Stomach smooth muscle (tissue), 2 donors: ENCODE measurements around the gene ACTN4.
"Not testable (repeated sequence)": the region's sequence is repeated elsewhere in the genome, so short reads cannot be mapped to it uniquely, and the experiment has no call there.

ENCODE experiments used
- H3K27ac ChIP-seq: one replicate; pipeline ENCODE4 v1.7.0; 2013; ENCODE audit warnings: mild to moderate bottlenecking, low read length, inconsistent platforms
- H3K27me3 ChIP-seq, 2 donors: one replicate each; pipeline ENCODE4 v1.7.0; 2013; ENCODE audit warnings: low read length in 2 of 2; ENCODE audit not compliant: insufficient read depth in 2 of 2, control insufficient read depth in 1 of 2
- H3K36me3 ChIP-seq, 2 donors: one replicate each; pipeline ENCODE4 v1.7.0; 2013; ENCODE audit warnings: low read length in 2 of 2; ENCODE audit not compliant: control insufficient read depth in 2 of 2, insufficient read depth in 2 of 2
- H3K4me1 ChIP-seq: one replicate; pipeline ENCODE4 v1.7.0; 2013; ENCODE audit warnings: low read length; ENCODE audit not compliant: control insufficient read depth, insufficient read depth
- H3K4me3 ChIP-seq, 2 donors: one replicate each; pipeline ENCODE4 v1.7.0; 2013; ENCODE audit warnings: low read length in 2 of 2
- H3K9ac ChIP-seq, 2 donors: one replicate each; pipeline ENCODE4 v1.7.0; 2013; ENCODE audit warnings: low read length in 2 of 2, mild to moderate bottlenecking in 1 of 2
- H3K9me3 ChIP-seq, 2 donors: one replicate each; pipeline ENCODE4 v1.7.0; 2013; ENCODE audit warnings: low read length in 2 of 2; ENCODE audit not compliant: control insufficient read depth in 2 of 2
- donor health status: healthy.
- donor health status: Pancreatic carcinoma.

The ACTN4 gene

GRCh38 chr19:38619361-38620174, 27.9 kb upstream of the ACTN4 start:
- peaks cover 22 to 32% of the 10 kb centered on the region in 2 donors for H3K36me3 ChIP-seq
- H3K27me3 ChIP-seq: no peaks in the 10 kb centered on the region
- H3K4me3 ChIP-seq: peak overlapping the region; percentile 91 to 100
- peaks cover 24% of the 10 kb centered on the region for H3K4me1 ChIP-seq
- peak overlapping the region; percentile 96 to 99 for H3K9ac ChIP-seq
- no peaks in the 10 kb centered on the region for H3K9me3 ChIP-seq
- H3K27ac ChIP-seq: peak overlapping the region; percentile 86

- no peaks in the 10 kb centered on the region for H3K9me3 ChIP-seq
- H3K4me1 ChIP-seq: peaks cover 6% of the 10 kb centered on the region
- no peak overlapping the region for H3K4me3 ChIP-seq
- no peaks in the 10 kb centered on the region for H3K27me3 ChIP-seq
- H3K9ac ChIP-seq: no peak overlapping the region
- H3K36me3 ChIP-seq: peaks cover 47 to 60% of the 10 kb centered on the region in 2 donors
- H3K27ac ChIP-seq: no peak overlapping the region
Measured at GRCh38 chr19:38624822-38625221, 22.6 kb upstream of the ACTN4 start.

- Histone ChIP-seq H3K9me3 (no peaks in the 10 kb centered on the region), H3K36me3 (peaks cover 44 to 54% of the 10 kb centered on the region in 2 donors), H3K4me3 (no peak overlapping the region), H3K4me1 (no peaks in the 10 kb centered on the region), H3K27me3 (no peaks in the 10 kb centered on the region), H3K9ac (no peak overlapping the region), H3K27ac (no peak overlapping the region)
Measured at GRCh38 chr19:38626401-38626800, 21.0 kb upstream of the ACTN4 start.

- Histone ChIP-seq H3K4me1 (peaks cover under 1% of the 10 kb centered on the region), H3K9me3 (no peaks in the 10 kb centered on the region), H3K9ac (no peak overlapping the region), H3K27me3 (no peaks in the 10 kb centered on the region), H3K4me3 (no peak overlapping the region), H3K36me3 (peaks cover 35 to 41% of the 10 kb centered on the region in 2 donors), H3K27ac (no peak overlapping the region)
Measured at GRCh38 chr19:38629568-38629967, 17.9 kb upstream of the ACTN4 start.

GRCh38 chr19:38631301-38631700, 16.1 kb upstream of the ACTN4 start:
- not testable (repeated sequence) for H3K27ac ChIP-seq, H3K4me3 ChIP-seq, H3K9ac ChIP-seq, H3K27me3 ChIP-seq, H3K9me3 ChIP-seq, H3K4me1 ChIP-seq
- H3K36me3 ChIP-seq: peaks cover 39 to 46% of the 10 kb centered on the region in 2 donors

DNA sequence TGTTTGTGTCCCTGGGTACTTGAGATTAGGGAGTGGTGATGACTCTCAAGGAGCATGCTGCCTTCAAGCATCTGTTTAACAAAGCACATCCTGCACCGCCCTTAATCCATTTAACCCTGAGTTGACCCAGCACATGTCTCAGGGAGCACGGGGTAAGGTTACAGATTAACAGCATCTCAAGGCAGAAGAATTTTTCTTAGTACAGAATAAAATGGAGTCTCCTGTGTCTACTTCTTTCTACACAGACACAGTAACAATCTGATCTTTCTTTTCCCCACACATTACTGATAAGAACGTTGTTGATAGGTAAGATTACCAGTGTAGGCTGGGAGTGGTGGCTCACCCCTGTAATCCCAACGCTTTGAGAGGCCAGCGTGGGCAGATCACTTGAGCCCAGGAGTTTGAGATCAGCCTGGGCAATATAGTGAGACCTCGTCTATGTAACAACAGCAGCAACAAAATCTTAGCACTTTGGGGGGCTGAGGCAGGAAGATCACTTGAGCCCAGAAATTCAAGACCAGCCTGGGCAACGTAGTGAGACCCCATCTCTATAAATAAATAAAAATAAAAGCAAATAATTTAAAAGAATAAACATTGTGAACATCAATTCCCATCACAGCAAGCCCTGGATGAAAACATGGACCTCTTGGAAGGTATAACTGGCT, 15.5 kb upstream of the ACTN4 start:
- H3K36me3 ChIP-seq: peaks cover 38 to 47% of the 10 kb centered on the region in 2 donors
- not testable (repeated sequence) for H3K4me3 ChIP-seq, H3K4me1 ChIP-seq, H3K27ac ChIP-seq, H3K9ac ChIP-seq, H3K9me3 ChIP-seq, H3K27me3 ChIP-seq

GRCh38 chr19:38632476-38633213, 14.8 kb upstream of the ACTN4 start:
- Histone ChIP-seq H3K36me3 (peaks cover 32 to 46% of the 10 kb centered on the region in 2 donors), H3K27ac (no peak overlapping the region), H3K9ac (no peak overlapping the region), H3K9me3 (no peaks in the 10 kb centered on the region), H3K4me3 (no peak overlapping the region), H3K27me3 (no peaks in the 10 kb centered on the region), H3K4me1 (peaks cover 3% of the 10 kb centered on the region)

DNA sequence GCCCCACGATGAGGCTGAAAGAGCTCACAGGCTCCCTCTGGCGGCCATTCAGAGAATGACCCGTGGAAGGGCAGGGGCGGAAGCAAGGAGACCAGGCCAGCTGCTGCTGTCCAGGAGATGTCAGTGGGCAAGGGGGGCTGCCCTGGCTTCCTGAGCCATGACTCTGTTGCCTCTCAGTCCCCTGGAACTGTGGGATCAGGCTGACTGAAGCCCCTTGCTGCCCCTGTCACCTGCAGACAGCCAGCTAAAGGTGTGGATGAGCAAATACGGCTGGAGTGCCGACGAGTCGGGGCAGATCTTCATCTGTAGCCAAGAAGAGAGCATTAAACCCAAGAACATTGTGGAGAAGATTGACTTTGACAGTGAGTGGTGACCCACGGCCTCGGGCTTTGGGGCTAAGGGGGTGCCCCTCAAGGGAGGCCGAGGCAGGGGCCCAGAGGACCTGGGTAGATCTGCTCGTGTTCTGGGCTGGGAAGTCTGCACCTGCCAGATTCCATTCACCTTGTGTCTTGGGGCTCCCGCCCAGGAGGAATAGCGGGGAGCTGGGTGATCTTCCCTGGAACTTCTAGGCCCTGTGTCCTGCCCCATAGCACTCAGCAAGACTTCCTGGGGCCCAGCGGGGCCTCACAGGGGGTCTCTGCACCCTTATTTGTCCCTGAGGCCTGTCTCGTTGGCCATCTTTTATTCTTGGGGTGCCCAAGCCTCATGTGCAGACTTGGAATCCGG, 12.5 kb upstream of the ACTN4 start:
- Histone ChIP-seq H3K36me3 (peaks cover 23 to 39% of the 10 kb centered on the region in 2 donors), H3K9ac (no peak overlapping the region), H3K4me3 (no peak overlapping the region), H3K9me3 (no peaks in the 10 kb centered on the region), H3K4me1 (peaks cover 3% of the 10 kb centered on the region), H3K27ac (no peak overlapping the region), H3K27me3 (no peaks in the 10 kb centered on the region)

GRCh38 chr19:38635483-38636399, 11.7 kb upstream of the ACTN4 start:
- H3K9ac ChIP-seq: no peak overlapping the region
- H3K4me1 ChIP-seq: peaks cover 3% of the 10 kb centered on the region
- H3K27me3 ChIP-seq: no peaks in the 10 kb centered on the region
- no peaks in the 10 kb centered on the region for H3K9me3 ChIP-seq
- no peak overlapping the region for H3K4me3 ChIP-seq
- peaks cover 22 to 38% of the 10 kb centered on the region in 2 donors for H3K36me3 ChIP-seq
- H3K27ac ChIP-seq: no peak overlapping the region
